H1 (cell line): ENCODE data around the gene HOXB7. TPM values are rescaled to one million over a fixed set of nuclear protein-coding genes. Genes with fewer than 3 reads are reported as not detected.

ENCODE experiments used
- ASH2L ChIP-seq: fragments of 200-600, 300-600 bp; sonication (generic); IDR thresholded peaks from one replicate; pipeline ENCODE4 v1.7.1; 2017; ENCODE audit warnings: low read length
- BACH1 ChIP-seq: IDR thresholded peaks from 2 replicates; pipeline ENCODE4 v1.6.1; 2012; ENCODE audit warnings: low read length, improper control_type of control experiment
- BRCA1 ChIP-seq: IDR thresholded peaks from 2 replicates; pipeline ENCODE4 v1.6.1; 2012; ENCODE audit warnings: low read depth, low read length, improper control_type of control experiment
- CREB1 ChIP-seq: IDR thresholded peaks from 2 replicates; pipeline ENCODE4 v1.6.1; 2012; ENCODE audit warnings: inconsistent platforms
- EP300 ChIP-seq, 2 experiments: IDR thresholded peaks; 1 replicate in 1 of 2; 2 replicates in 1 of 2; pipeline ENCODE4 v1.6.1; 2011 to 2012; ENCODE audit warnings: low read depth in 2 of 2, low read length in 2 of 2, mild to moderate bottlenecking in 2 of 2, borderline replicate concordance in 1 of 2, inconsistent platforms in 1 of 2, moderate library complexity in 1 of 2
- EZH2 ChIP-seq: fragments of 200-600 bp; sonication (generic); IDR thresholded peaks from 2 replicates; pipeline ENCODE4 v1.7.1; 2012; ENCODE audit warnings: low read depth, mild to moderate bottlenecking, moderate library complexity, low read length, inconsistent platforms; ENCODE audit not compliant: severe bottlenecking
- JUN ChIP-seq: IDR thresholded peaks from 2 replicates; pipeline ENCODE4 v1.6.1; 2011; ENCODE audit warnings: low read depth, mild to moderate bottlenecking, improper control_type of control experiment, low read length
- KDM4A ChIP-seq: IDR thresholded peaks from one replicate; pipeline ENCODE4 v1.7.1; 2012; ENCODE audit warnings: low read depth, mild to moderate bottlenecking, moderate library complexity, low read length, inconsistent platforms; ENCODE audit not compliant: severe bottlenecking
- NANOG ChIP-seq: IDR thresholded peaks from 2 replicates; pipeline ENCODE4 v1.6.1; 2011; ENCODE audit warnings: low read length, low read depth, mild to moderate bottlenecking, inconsistent platforms; ENCODE audit not compliant: insufficient read depth, poor library complexity, severe bottlenecking
- PHF8 ChIP-seq: fragments of 200-600 bp; sonication (generic); conservative IDR thresholded peaks from 2 replicates; pipeline ENCODE4 v1.7.1; 2012; ENCODE audit warnings: low read depth, mild to moderate bottlenecking, inconsistent platforms, low read length, moderate library complexity
- POLR2A ChIP-seq, 2 experiments: IDR thresholded peaks; 1 replicate in 1 of 2; 2 replicates in 1 of 2; pipeline ENCODE4 v1.6.1; 2011; ENCODE audit warnings: low read depth in 2 of 2, low read length in 2 of 2, mild to moderate bottlenecking in 2 of 2; ENCODE audit errors: control extremely low read depth in 1 of 2
- RBBP5 ChIP-seq: IDR thresholded peaks from 2 replicates; pipeline ENCODE4 v1.7.1; 2012; ENCODE audit warnings: low read depth, mild to moderate bottlenecking, inconsistent platforms, low read length, moderate library complexity, borderline replicate concordance
- RXRA ChIP-seq: IDR thresholded peaks from 2 replicates; pipeline ENCODE4 v1.6.1; 2011; ENCODE audit warnings: low read depth, mild to moderate bottlenecking, low read length, moderate library complexity; ENCODE audit not compliant: insufficient read depth
- SRF ChIP-seq: IDR thresholded peaks from 2 replicates; pipeline ENCODE4 v1.6.1; 2011; ENCODE audit warnings: mild to moderate bottlenecking, low read depth, low read length, moderate library complexity
- TAF1 ChIP-seq: IDR thresholded peaks from 2 replicates; pipeline ENCODE4 v1.6.1; 2011; ENCODE audit warnings: mild to moderate bottlenecking, low read depth, low read length
- TBP ChIP-seq: IDR thresholded peaks from 2 replicates; pipeline ENCODE4 v1.6.1; 2011; ENCODE audit warnings: low read depth, low read length, improper control_type of control experiment
- TCF12 ChIP-seq: IDR thresholded peaks from 2 replicates; pipeline ENCODE4 v1.6.1; 2011; ENCODE audit warnings: low read depth, mild to moderate bottlenecking, low read length
- polyA plus RNA-seq, 7 experiments: library from polyadenylated mRNA; depleted of rRNA in 3 of 7; stranded (reverse) in 5 of 7; unstranded in 2 of 7; fragments of >200 nt in 5 of 7; fragments of 200-250 nt in 2 of 7; gene quantifications; 1 replicate in 5 of 7; 2 replicates in 1 of 7; 4 replicates in 1 of 7; pipeline versions ENCODE4 v1.2.1 to v1.2.3, GENCODE V29; 2011 to 2013; ENCODE audit warnings: missing spikeins in 2 of 7, mixed read lengths in 2 of 7
- total RNA-seq: library from RNA; stranded (reverse); fragmentation: NEBNext Ultra II Directional; extraction: Animal tissue kit (Norgen Biotek cat#: 25700); gene quantifications from 2 replicates; pipeline ENCODE4 v1.2.1, GENCODE V29; 2021
- TF ChIP-seq, protein P1 (sequence below): IDR thresholded peaks from 2 replicates; pipeline ENCODE4 v1.6.1; 2011; ENCODE audit warnings: low read depth, mild to moderate bottlenecking, low read length; ENCODE audit not compliant: insufficient read depth
- TF ChIP-seq, protein P2 (sequence below): IDR thresholded peaks from 2 replicates; pipeline ENCODE4 v1.6.1; 2012; ENCODE audit warnings: inconsistent platforms
- TF ChIP-seq, protein P3 (sequence below), 3 experiments: IDR thresholded peaks; 1 replicate in 2 of 3; 2 replicates in 1 of 3; pipeline versions ENCODE4 v1.5.1 to v1.6.1; 2011; ENCODE audit warnings: low read length in 3 of 3, mild to moderate bottlenecking in 3 of 3, inconsistent platforms in 2 of 3, low read depth in 1 of 3, moderate library complexity in 1 of 3; ENCODE audit not compliant: insufficient read depth in 1 of 3; ENCODE audit errors: control extremely low read depth in 1 of 3
- TF ChIP-seq, protein P4 (sequence below): IDR thresholded peaks from 2 replicates; pipeline ENCODE4 v1.6.1; 2011; ENCODE audit warnings: low read length, improper control_type of control experiment

HOXB7 gene
- total and polyA plus RNA-seq, 2 of the 8 experiments (the other 6 are each of a cell fraction or from before 2014, with no cell fraction given), result not detected

DNA sequence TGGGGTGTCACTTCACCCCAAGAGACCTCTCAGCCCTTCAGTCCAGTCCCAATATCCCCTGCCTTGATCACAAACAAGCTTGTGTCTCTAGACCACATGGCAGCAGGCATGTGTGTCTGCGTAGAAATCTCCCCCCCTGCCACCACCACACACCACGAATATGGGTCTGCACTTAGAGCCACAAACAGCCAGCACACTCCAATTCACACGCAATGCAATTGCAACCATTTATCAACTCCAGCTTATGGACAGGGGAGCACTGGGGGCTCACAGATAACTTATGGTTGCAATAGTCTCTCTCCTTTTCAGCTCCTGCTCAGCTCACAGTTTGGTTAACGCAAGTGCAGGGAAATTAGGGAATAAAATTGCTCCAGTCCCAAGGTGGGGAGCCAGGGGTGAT, 12.8 kb upstream of the HOXB7 start (continued):
- TF ChIP-seq TCF12 (no peak), BACH1 (no peak), PHF8 (no peak), POLR2A (IDR thresholded peaks at IDR 0.05; ENCODE audit: control extremely low read depth in 1 of 2, low read depth in 2 of 2, low read length in 2 of 2) (no peak), EP300 (IDR thresholded peaks at IDR 0.05; ENCODE audit: borderline replicate concordance in 1 of 2, low read depth in 2 of 2, low read length in 2 of 2) (no peak), TAF1 (no peak), ASH2L (no peak), SRF (no peak), JUN (no peak), RXRA (no peak), TBP (no peak), NANOG (no peak), CREB1 (no peak), EZH2 (peak; percentile 32), KDM4A (no peak), BRCA1 (no peak), RBBP5 (no peak)
- TF ChIP-seq, protein P1, sequence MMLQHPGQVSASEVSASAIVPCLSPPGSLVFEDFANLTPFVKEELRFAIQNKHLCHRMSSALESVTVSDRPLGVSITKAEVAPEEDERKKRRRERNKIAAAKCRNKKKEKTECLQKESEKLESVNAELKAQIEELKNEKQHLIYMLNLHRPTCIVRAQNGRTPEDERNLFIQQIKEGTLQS, result no peak
- TF ChIP-seq, protein P2, sequence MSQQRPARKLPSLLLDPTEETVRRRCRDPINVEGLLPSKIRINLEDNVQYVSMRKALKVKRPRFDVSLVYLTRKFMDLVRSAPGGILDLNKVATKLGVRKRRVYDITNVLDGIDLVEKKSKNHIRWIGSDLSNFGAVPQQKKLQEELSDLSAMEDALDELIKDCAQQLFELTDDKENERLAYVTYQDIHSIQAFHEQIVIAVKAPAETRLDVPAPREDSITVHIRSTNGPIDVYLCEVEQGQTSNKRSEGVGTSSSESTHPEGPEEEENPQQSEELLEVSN, result no peak
- TF ChIP-seq, protein P3, sequence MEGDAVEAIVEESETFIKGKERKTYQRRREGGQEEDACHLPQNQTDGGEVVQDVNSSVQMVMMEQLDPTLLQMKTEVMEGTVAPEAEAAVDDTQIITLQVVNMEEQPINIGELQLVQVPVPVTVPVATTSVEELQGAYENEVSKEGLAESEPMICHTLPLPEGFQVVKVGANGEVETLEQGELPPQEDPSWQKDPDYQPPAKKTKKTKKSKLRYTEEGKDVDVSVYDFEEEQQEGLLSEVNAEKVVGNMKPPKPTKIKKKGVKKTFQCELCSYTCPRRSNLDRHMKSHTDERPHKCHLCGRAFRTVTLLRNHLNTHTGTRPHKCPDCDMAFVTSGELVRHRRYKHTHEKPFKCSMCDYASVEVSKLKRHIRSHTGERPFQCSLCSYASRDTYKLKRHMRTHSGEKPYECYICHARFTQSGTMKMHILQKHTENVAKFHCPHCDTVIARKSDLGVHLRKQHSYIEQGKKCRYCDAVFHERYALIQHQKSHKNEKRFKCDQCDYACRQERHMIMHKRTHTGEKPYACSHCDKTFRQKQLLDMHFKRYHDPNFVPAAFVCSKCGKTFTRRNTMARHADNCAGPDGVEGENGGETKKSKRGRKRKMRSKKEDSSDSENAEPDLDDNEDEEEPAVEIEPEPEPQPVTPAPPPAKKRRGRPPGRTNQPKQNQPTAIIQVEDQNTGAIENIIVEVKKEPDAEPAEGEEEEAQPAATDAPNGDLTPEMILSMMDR (IDR thresholded peaks at IDR 0.05; ENCODE audit: control extremely low read depth in 1 of 3, insufficient read depth in 1 of 3, low read depth in 1 of 3, low read length in 3 of 3), result no peak
- TF ChIP-seq, protein P4, sequence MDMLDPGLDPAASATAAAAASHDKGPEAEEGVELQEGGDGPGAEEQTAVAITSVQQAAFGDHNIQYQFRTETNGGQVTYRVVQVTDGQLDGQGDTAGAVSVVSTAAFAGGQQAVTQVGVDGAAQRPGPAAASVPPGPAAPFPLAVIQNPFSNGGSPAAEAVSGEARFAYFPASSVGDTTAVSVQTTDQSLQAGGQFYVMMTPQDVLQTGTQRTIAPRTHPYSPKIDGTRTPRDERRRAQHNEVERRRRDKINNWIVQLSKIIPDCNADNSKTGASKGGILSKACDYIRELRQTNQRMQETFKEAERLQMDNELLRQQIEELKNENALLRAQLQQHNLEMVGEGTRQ, result no peak
